K562 (cell line): ENCODE measurements around the gene INTS1. TPM values are rescaled to one million over a fixed set of nuclear protein-coding genes. Genes with fewer than 3 reads are reported as not detected.
A peak's percentile ranks its signal among the peaks of the same experiment; 100 is the strongest.

Experiments used
- CHD2 ChIP-seq: IDR thresholded peaks from 2 replicates; pipeline ENCODE4 v1.6.1; 2011; ENCODE audit warnings: low read depth, low read length
- ETV5 ChIP-seq: sonication (generic); formaldehyde crosslinking; IDR thresholded peaks from 2 replicates; pipeline ENCODE4 v1.4.0; 2020; ENCODE audit warnings: low read depth, mild to moderate bottlenecking, missing genetic modification reagents
- EWSR1 ChIP-seq: fragments of 450-650 bp; IDR thresholded peaks from 2 replicates; pipeline ENCODE4 v1.6.1; 2018; ENCODE audit warnings: borderline replicate concordance, mild to moderate bottlenecking, low read depth, moderate library complexity; ENCODE audit not compliant: partially characterized antibody
- HDAC6 ChIP-seq: IDR thresholded peaks from 2 replicates; pipeline ENCODE4 v1.6.1; 2012; ENCODE audit warnings: low read depth, mild to moderate bottlenecking, control low read depth, inconsistent platforms, low read length, moderate library complexity
- KAT7 ChIP-seq: sonication (generic); formaldehyde crosslinking; IDR thresholded peaks from 2 replicates; pipeline ENCODE4 v1.8.0; 2022; ENCODE audit warnings: missing genetic modification reagents, mild to moderate bottlenecking, borderline replicate concordance
- KAT8 ChIP-seq: fragments of 450-650 bp; IDR thresholded peaks from 2 replicates; pipeline ENCODE4 v1.6.1; 2016; ENCODE audit warnings: low read depth, mild to moderate bottlenecking
- MECOM ChIP-seq: fragments of 250-450 bp; sonication (Bioruptor Pico); IDR thresholded peaks from 2 replicates; pipeline ENCODE4 v1.8.0; 2022; ENCODE audit warnings: inconsistent platforms
- MED1 ChIP-seq: sonication (generic); formaldehyde crosslinking; IDR thresholded peaks from 2 replicates; pipeline ENCODE4 v1.8.1; 2023; ENCODE audit warnings: missing genetic modification reagents, borderline replicate concordance
- MYBL2 ChIP-seq, 2 experiments: fragments of 450-650 bp in 1 of 2; sonication (generic) in 1 of 2; formaldehyde crosslinking in 1 of 2; IDR thresholded peaks; 2 replicates each; pipeline versions ENCODE4 v1.6.1 to v1.8.1; 2017 to 2022; ENCODE audit warnings: borderline replicate concordance in 1 of 2, inconsistent platforms in 1 of 2, low read depth in 1 of 2, mild to moderate bottlenecking in 1 of 2, missing genetic modification reagents in 1 of 2, moderate library complexity in 1 of 2
- NONO ChIP-seq, 2 experiments: fragments of 200-400 bp in 1 of 2; fragments of 450-650 bp in 1 of 2; formaldehyde crosslinking in 1 of 2; IDR thresholded peaks; 2 replicates each; pipeline ENCODE4 v1.6.1; 2017; ENCODE audit warnings: low read depth in 2 of 2, mild to moderate bottlenecking in 2 of 2, moderate library complexity in 2 of 2, low read length in 1 of 2
- POLR2G ChIP-seq: fragments of 200-400 bp; formaldehyde crosslinking; IDR thresholded peaks from 2 replicates; pipeline ENCODE4 v1.6.1; 2017; ENCODE audit warnings: low read depth, mild to moderate bottlenecking, antibody characterized with exemption, low read length, moderate library complexity
- PRMT5 ChIP-seq: sonication (generic); formaldehyde crosslinking; IDR thresholded peaks from 2 replicates; pipeline ENCODE4 v1.5.0; 2020; ENCODE audit warnings: missing genetic modification reagents
- SAP30 ChIP-seq: fragments of 200-600 bp; sonication (generic); IDR thresholded peaks from 2 replicates; pipeline ENCODE4 v1.6.1; 2012; ENCODE audit warnings: borderline replicate concordance, low read depth, mild to moderate bottlenecking, moderate library complexity, low read length, control low read depth, inconsistent platforms; ENCODE audit not compliant: insufficient read depth, poor library complexity, severe bottlenecking
- SMARCA5 ChIP-seq: fragments of 450-650 bp; IDR thresholded peaks from 2 replicates; pipeline ENCODE4 v1.6.1; 2016
- STAG1 ChIP-seq: sonication (generic); formaldehyde crosslinking; IDR thresholded peaks from 2 replicates; pipeline ENCODE4 v1.5.0; 2020; ENCODE audit warnings: missing genetic modification reagents, borderline replicate concordance
- U2AF1 ChIP-seq: fragments of 200-400 bp; formaldehyde crosslinking; optimal IDR thresholded peaks from 2 replicates; pipeline ENCODE3; 2017; ENCODE audit warnings: mild to moderate bottlenecking, low read depth, low read length, moderate library complexity
- ZBTB33 ChIP-seq: sonication (generic); formaldehyde crosslinking; IDR thresholded peaks from 2 replicates; pipeline ENCODE4 v1.8.1; 2023; ENCODE audit warnings: mild to moderate bottlenecking, missing genetic modification reagents
- ZNF175 ChIP-seq: fragments of 200-800 bp; sonication (Bioruptor generic); IDR thresholded peaks from 2 replicates; pipeline ENCODE4 v1.6.1; 2016; ENCODE audit warnings: low read depth, mild to moderate bottlenecking, missing genetic modification characterization, missing compliant biosample characterization
- ZNF224 ChIP-seq: sonication (generic); formaldehyde crosslinking; IDR thresholded peaks from 2 replicates; pipeline ENCODE4 v1.8.0; 2022; ENCODE audit warnings: mild to moderate bottlenecking, missing genetic modification reagents
- ZNF274 ChIP-seq: IDR thresholded peaks from 2 replicates; pipeline ENCODE4 v1.6.1; 2011; ENCODE audit warnings: low read depth, mild to moderate bottlenecking, low read length, moderate library complexity, borderline replicate concordance
- ZNF785 ChIP-seq: fragments of 250-450 bp; sonication (Bioruptor Pico); IDR thresholded peaks from 2 replicates; pipeline ENCODE4 v1.4.0; 2020; ENCODE audit warnings: mild to moderate bottlenecking
- polyA plus RNA-seq, 8 experiments: library from polyadenylated mRNA; depleted of rRNA in 4 of 8; stranded (reverse) in 5 of 8; unstranded in 3 of 8; fragments of >200 nt; fragmentation: Nextera tagmentation in 2 of 8; fragmentation: Illumina TruSeq in 1 of 8; extraction: Ambion mirVana in 2 of 8; extraction: Trizol in 1 of 8; gene quantifications; 2 replicates each; pipeline versions ENCODE4 v1.2.1 to v1.2.3, GENCODE V29; 2011 to 2014; ENCODE audit warnings: inconsistent platforms in 1 of 8, missing spikeins in 1 of 8
- total RNA-seq, 7 experiments: library from RNA; depleted of rRNA in 6 of 7; stranded (reverse); fragments of >200 nt in 6 of 7; fragmentation: Illumina TruSeq in 2 of 7; extraction: Trizol in 2 of 7; gene quantifications; 2 replicates each; pipeline versions ENCODE4 v1.2.1 to v1.2.3, GENCODE V29; 2011 to 2021; ENCODE audit warnings: low replicate concordance in 1 of 7
- TF ChIP-seq, protein P1 (sequence below), 2 experiments: fragments of 450-650 bp; IDR thresholded peaks; 2 replicates each; pipeline ENCODE4 v1.6.1; 2016
- TF ChIP-seq, protein P2 (sequence below): sonication (generic); formaldehyde crosslinking; IDR thresholded peaks from 2 replicates; pipeline ENCODE4 v1.8.0; 2022; ENCODE audit warnings: missing genetic modification reagents, mild to moderate bottlenecking, moderate library complexity, borderline replicate concordance

The INTS1 gene
- total and polyA plus RNA-seq, 9 of the 15 experiments (the other 6 are each of a cell fraction or from before 2014, with no cell fraction given) = 0.34 to 119 (median 18.5) TPM

DNA sequence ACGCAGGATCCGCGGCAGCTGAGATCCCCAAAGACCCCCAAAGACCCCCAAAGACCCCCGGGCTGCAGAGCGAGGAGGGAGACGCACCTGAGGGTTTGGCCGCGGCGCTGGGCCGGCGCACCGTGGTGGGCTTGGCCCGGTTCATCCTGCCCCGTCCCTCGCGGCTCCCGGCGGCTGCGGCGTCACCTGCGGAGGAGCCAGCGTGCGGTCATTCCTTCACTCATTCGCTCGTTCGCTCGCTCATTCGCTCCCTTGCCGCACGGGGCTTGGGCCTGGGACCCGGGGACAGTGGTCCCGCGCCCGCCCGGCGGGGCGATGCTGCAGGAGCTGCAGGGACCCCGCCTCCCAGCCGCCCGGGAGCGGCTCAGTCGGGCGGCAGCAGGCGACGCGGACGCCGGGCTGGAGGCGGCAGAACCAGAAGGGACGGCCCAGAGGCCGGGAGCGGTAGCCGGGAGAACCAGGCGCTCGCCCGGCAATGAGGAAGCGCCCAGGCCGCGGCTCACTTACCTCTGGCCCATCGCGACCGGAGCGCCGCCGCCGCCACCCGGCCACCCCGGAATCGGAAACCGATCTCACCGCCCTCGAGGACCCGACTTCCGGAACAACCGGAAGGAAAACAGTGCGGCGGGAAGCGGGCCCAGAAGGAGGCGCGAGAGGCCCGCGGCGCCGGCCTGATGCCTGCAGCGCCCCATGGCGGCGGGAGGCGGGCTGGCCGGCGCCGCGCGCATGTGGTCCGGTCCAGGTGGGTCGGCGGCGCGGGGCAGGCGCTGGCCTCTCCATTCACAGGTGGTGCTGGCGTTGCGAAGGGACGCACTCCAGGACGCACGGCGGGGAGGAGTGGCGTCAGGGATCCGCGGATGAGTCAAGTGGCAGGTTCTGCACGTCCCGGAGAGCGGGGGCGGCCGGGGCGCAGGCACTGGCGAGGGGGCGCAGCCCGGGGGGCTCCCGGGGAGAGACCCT is at the start of gene INTS1 (continued):
- TF ChIP-seq, protein P1, sequence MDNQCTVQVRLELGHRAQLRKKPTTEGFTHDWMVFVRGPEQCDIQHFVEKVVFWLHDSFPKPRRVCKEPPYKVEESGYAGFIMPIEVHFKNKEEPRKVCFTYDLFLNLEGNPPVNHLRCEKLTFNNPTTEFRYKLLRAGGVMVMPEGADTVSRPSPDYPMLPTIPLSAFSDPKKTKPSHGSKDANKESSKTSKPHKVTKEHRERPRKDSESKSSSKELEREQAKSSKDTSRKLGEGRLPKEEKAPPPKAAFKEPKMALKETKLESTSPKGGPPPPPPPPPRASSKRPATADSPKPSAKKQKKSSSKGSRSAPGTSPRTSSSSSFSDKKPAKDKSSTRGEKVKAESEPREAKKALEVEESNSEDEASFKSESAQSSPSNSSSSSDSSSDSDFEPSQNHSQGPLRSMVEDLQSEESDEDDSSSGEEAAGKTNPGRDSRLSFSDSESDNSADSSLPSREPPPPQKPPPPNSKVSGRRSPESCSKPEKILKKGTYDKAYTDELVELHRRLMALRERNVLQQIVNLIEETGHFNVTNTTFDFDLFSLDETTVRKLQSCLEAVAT (IDR thresholded peaks at IDR 0.05) = no peak
- TF ChIP-seq ZNF785 (CRISPR knock-in tag) (no peak), ZNF274 (no peak), ETV5 (peak; percentile 88), EWSR1 (no peak), ZNF175 (no peak), KAT7 (CRISPR knock-in tag) (no peak), NONO (IDR thresholded peaks at IDR 0.05; ENCODE audit: low read depth in 2 of 2, low read length in 1 of 2) (peak in 1 of 2 experiments; percentile 81; a peak in 2 of 4 replicates), STAG1 (CRISPR knock-in tag) (peak; percentile 39; the same call in 1 of the 2 replicates), SMARCA5 (no peak), U2AF1 (no peak), CHD2 (no peak), ZNF224 (CRISPR knock-in tag) (no peak), KAT8 (no peak), PRMT5 (CRISPR knock-in tag) (no peak), MYBL2 (IDR thresholded peaks at IDR 0.05; ENCODE audit: low read depth) (no peak), MYBL2 (CRISPR knock-in tag; IDR thresholded peaks at IDR 0.05; ENCODE audit: borderline replicate concordance) (no peak), ZBTB33 (CRISPR knock-in tag) (no peak; the same call in 1 of the 2 replicates), POLR2G (peak; percentile 96), HDAC6 (no peak), SAP30 (peak; percentile 65), MECOM (CRISPR knock-in tag) (no peak), MED1 (CRISPR knock-in tag) (no peak)
- TF ChIP-seq, protein P2, sequence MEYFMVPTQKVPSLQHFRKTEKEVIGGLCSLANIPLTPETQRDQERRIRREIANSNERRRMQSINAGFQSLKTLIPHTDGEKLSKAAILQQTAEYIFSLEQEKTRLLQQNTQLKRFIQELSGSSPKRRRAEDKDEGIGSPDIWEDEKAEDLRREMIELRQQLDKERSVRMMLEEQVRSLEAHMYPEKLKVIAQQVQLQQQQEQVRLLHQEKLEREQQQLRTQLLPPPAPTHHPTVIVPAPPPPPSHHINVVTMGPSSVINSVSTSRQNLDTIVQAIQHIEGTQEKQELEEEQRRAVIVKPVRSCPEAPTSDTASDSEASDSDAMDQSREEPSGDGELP = peak; percentile 70; the same call in 1 of the 2 replicates
